NCI-H524 treated with DMSO at 0.1 percent for 48 hours (cell line): ENCODE measurements around the gene MAMDC4.

ENCODE experiments used
- DNase-seq: peaks from one replicate; lab custom pipeline; 2025; lab: John Stamatoyannopoulos, UW

Gene MAMDC4

DNA sequence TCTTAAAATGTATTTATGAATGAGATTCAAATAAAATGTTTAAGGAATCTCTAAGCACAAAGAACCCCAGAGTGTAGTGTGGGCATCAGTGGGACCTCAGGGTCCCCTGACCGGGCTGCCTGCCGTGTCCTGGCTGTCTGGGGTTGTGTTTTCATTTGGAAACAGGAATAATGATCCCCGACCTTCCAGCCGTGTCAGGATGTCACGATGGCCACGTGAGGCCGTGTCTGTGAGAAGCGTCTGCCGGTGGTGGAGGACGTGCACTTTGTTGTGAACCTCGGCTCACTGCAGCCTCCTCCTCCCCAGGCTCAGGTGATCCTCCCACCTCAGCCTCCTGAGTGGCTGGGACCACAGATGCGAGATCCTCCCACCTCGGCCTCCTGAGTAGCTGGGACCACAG, 38.5 kb downstream of the MAMDC4 start:
- no peak for DNase-seq

DNA sequence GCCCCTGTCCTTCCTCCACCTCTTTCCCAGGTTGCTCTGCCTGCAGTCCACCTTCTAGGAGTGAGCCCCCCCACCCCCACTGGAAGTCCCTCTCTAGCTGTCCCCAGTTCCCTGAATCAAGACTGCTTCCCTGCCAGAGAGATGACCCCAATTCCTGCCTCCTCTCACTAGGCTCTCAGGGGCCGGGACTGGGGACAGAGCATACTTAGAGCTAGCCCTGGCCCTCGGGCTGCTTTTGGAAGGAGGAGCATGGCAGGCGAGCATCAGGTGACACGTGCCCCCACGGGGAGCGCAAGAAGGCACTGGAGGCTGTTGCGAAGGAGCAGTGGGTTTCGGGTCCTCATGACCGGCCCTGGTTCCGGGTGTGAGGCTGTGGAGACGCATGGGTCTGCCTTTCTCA, 43.9 kb downstream of the MAMDC4 start:
- no peak for DNase-seq

DNA sequence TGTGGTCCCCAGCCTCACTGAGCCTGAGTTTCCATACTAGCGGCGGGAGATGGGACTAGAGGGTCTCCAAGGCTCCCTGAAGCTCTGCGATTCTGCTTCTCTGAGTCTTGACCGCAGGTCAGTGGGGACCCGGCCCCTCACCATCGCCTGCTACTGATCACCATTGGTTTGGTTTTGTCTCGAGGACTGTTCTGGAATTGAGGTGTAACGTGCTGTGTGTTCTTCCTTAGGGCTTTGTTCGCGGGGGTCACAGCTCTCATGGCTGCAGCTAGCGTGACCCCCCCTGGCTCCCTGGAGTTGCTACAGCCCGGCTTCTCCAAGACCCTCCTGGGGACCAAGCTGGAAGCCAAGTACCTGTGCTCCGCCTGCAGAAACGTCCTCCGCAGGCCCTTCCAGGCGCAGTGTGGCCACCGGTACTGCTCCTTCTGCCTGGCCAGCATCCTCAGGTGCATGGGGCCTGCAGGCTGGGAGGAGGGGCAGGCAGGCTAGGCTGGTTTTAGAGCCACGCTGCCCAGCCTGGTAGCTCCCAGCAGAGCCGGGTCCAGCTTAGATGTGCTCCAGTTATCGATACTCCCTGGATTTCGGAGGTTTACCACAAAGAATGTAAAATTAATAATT, 46.4 kb downstream of the MAMDC4 start:
- DNase-seq: no peak

DNA sequence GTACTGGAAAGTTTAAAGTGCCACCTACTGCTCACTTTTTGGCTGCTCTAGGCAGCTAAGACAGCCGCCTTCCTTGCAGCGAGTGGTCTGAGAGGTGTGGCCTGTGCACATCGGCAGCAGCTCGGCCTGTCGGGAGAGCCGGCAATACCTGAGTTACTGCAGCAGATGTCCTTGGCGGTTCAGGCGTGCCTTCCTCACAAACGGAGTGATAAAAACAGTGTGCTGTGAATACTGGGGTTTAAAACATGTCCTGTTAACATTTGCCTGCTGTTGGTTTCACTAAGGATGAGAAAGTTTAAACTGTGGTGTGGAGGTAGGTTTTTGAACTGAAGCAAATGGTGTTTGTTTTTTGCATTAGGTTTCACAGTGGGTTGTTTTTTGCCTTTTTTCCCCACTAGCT, 47.0 kb downstream of the MAMDC4 start:
- DNase-seq: no peak

DNA sequence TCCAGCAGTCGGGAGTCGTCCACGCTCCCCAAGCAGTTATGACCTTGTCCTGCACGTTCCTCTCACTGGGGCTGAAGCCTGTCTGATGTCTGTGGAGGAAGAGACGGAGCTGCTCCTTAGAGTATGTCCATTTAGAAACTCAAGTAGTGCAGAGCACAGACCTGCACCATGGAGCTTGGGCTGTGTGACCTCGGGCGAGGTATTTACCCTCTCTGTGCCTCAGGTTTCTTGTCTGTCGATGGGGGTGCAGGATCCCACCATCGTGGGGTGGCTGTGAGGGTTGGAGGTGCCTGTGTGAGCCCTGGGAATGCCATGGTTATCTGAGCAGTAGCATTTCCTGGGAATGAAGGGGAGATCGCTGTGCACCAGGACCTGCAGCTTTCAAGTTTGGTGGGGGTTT, 48.4 kb downstream of the MAMDC4 start:
- DNase-seq: no peak

DNA sequence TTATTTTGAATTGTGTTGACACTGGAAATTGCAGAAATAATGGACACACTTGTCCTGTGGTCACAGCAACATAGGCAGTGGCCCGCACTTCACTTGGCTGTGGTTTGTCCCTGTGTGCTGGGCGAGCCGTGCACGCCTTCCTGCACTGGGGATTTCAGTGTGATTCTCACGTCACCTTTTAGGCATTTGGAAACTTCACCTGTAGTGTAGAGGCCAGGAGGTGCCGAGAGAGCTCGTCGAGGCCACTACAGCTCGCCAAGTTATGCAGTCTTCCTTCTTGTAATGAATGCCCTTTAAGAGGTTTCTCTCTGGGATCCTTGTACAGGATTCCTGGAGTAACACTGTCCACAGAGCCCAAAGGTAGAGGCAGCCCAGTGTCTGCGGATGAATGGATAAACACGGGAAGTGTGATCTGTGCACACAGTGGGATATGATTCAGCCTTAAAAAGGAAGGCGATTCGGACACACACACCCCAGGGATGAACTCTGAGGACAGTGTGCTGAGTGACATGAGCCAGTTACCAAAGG, 48.9 kb downstream of the MAMDC4 start:
- no peak for DNase-seq

DNA sequence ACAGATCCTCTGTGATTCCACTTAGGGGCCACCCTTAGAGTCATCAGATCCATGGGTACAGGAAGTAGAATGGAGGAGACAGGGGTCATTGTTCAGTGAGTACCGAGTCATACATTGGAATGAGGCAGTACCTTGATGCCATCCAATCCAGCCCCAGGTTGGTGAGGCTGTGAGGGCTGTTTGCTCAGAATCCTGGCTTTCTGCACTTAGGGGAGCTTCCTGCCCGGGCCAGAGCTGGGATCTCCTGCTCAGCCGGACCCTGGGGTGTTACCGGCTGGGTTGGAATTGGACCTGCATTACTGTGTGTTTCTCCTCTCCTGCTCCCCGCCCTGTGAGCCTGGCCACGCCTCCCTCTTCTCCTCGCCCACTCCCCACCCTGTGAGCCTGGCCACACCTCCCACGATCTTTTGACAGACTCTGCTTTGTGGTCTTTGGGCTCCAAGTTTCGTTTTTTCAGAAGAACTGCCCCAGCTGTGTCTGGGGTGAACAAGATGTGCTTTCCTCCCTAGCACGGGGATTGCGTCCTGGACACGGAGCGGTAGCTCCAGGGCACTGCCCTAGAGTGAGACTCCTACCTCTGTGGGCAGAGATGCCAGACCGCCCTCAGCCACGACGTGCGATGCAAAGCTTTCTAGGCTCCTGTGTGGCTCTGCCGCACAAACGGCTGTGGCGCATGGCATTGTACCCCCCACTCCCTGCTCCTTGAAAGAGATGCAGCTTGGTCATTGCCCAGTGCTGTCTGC, 49.5 kb downstream of the MAMDC4 start:
- DNase-seq: no peak

DNA sequence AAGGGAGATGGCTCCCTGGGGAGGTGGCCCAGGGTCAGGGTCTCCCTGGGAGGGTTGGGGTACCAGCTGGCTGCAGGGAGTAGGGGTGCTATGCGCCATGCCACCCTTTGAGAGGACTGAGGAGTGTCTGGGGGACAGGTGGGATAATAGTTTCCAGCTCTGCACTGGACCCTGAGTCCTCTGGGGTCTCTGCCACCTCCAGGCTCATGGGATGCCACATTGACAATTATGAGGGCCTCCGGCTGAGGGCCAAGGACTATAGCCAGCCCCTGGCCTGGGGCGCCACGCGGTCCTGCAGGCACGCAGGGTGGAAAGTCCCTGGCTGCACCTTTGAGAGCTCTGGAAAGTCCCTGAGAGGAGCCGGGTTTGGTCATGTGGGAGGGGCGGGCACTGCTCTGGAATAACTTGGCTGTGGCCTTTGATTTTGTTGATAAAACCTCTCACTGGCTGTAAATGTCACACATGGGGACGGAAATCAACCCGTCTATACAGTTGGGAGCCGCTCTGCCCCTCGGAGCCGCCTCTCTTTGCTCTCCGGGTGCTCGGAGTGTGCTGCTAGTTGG, 50.2 kb downstream of the MAMDC4 start:
- no peak for DNase-seq

DNA sequence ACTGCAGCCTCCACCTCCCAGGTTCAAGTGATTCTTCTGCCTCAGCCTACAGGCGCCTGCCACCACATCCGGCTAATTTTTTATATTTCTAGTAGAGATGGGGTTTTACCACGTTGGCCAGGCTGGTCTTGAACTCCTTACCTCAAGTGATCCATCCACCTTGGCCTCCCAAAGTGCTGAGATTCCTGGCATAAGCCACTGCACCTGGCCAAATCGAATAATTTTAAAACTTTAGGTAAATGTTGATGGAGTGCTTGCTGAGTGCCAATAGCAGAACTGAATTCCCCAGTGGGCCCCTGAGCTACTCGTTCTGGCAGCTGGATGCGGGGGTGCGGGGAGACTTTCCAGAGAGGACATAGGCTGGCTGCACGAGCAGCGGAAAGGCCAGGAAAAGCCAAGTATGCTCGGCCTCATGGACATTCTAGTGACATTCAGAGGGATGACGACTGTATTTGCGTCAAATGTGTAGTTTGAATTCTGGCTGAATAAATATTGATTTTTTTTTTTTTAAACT, 51.0 kb downstream of the MAMDC4 start:
- DNase-seq: no peak

DNA sequence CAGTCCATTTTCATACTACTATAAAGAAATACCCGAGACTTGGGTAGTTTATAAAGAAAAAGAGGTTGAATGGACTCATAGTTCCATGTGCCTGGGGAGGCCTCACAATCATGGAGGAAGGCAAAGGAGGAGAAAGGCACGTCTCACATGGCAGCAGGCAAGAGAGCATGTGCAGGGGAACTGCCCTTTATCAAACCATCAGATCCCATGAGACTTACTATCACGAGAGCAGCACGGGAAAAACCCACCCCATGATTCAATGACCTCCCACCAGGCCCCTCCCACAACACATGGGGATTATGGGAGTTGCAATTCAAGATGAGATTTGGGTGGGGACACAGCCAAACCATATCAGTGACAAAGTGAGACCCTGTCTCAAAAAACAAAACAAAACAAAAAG, 54.1 kb downstream of the MAMDC4 start:
- DNase-seq: no peak

DNA sequence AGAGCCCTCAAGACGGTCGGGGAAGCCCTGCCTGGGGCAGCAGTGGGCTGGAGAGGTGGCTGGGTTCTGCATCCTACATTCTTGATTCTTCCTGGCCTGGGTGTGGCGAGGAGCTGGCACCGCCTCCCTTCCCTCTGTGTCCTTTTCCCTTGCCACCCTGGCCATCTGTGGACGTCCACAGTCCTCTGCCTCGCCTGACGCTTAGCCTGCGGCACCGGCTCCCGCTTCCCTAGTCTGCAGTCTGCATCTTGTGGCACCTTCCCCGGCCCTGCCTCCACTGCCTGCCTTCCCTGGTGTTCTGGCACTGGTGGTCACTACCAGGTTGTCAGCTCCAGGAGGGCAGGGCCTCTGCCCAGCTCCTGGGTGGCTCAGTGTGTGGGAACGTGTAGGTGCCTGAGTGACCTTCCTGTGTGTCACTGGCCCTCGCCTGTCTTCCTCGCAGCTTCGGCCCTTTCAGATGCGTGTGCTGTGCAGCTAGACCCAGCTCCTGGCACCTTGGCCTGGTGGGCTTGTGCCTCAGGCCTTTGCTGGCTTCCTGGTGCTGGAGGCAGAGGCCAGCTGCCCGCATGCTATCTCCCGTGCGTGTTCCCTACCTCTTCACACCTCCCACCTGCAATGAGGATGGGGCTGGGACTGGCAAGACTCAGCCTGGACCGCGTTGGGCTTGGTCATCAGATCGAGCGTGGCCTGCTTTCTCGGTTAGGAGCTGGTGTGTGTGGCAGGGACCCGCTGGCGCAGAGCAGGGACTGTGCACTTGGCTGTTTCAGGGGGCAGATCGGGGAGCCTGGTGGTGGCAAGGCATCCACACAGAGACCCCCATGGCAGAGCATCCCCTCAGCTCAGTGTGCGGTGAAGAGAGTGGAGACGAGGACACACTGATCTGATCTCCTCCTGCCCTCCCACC, 55.1 kb downstream of the MAMDC4 start:
- no peak for DNase-seq
